GM18498 (cell line): ENCODE data around the gene NRCAM.
"Not testable (repeated sequence)": the region's sequence is repeated elsewhere in the genome, so short reads cannot be mapped to it uniquely, and the experiment has no call there.

Experiments used
- ATAC-seq: cut with Tn5 transposase; IDR thresholded peaks from one replicate; pipeline ENCODE4 v1.9.1; 2021; ENCODE audit warnings: mild to moderate bottlenecking, moderate library complexity; ENCODE audit not compliant: unreplicated experiment

The NRCAM gene

GRCh38 chr7:108455998-108456677 is at the start of gene NRCAM:
TSS of gene NRCAM (minus strand) at chr7:108456436. CDS start at chr7:108240064, 216,372 bp downstream.
- ATAC-seq: peak; percentile 56

- not testable (repeated sequence) for ATAC-seq
These were observed 48.3 kb upstream of the NRCAM start for GRCh38 chr7:108504576-108504975.

DNA sequence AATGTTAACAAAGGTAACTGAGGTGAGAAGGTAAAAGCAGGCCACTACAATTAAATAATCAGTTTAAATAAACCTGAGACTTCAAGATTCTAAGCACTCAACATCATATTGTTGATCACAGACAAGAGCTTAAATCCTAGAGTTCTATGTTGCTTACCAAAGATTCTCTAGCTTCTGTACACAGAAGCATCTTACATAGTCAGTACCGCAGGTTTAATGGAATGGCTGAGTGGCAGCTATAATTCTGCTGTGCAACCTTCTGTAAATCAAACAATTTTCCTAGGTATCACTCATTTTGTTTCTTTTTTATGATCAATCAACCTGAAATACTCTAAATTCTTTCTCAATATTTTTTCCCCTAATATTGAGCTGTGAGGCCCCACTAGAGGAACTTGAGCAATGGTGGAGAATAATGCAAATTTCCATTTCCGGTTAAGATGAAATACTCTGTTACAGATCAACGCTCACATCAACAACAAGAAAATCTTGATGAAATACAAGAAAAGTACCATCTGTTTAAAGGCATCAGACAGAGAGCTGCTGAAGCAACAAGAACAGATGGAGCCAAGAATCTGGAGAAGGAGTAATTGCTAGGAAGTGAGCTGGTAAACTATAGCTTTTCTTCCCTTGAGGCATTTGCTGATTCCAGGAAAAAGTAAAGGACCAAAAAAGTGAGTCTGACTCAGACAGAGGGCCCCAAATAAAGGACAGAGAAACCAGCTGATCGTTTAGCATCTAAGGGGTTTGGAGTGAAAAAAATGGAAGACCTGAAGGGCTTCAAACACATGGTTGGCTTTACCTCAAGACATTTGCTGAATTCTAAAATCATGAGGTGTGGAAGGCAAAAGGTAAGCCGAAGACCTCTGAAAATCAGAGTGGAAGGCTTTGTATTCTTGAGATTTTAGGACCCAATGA is 47.1 kb upstream of the NRCAM start:
- peak; percentile 96 for ATAC-seq

DNA sequence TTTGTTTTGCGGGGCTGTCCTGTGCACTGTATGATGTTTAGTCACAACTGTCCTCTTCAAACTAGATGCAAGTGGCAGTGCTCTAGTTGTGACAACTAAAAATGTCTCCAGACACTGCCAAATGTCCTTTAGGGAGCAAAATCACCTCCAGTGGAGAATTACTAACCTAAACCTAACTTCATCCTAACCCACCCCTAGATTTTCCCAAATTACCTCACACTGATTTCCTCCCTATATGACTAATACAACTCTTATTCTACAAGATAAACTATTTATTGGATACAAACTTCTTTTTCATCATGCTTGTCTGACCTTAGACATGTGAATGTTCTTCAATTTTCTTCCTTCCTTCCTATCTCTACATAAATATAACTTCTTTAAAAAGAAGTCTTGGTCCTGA is 43.3 kb upstream of the NRCAM start:
- ATAC-seq: no peak

DNA sequence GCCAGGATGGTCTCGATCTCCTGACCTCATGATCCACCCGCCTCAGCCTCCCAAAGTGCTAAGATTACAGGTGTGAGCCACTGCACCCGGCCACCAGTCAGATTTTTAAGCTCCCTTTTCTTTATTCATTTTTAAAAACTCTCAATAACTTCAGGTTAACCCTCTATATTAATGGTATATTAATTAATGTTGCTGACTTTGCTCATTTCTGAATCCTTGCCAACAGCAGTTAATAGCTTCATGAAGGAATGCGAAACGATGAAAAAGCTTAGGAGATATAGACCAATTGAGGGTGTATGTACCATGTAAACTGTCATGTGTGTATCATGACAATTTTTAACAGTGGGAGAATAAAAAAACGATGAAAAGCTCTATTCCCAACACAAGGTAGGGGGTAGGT is 42.2 kb upstream of the NRCAM start:
- ATAC-seq: no peak

GRCh38 chr7:108497082-108497725 is 41.0 kb upstream of the NRCAM start:
- ATAC-seq: peak; percentile 78

GRCh38 chr7:108492742-108493141 is 36.5 kb upstream of the NRCAM start:
- ATAC-seq: no peak

DNA sequence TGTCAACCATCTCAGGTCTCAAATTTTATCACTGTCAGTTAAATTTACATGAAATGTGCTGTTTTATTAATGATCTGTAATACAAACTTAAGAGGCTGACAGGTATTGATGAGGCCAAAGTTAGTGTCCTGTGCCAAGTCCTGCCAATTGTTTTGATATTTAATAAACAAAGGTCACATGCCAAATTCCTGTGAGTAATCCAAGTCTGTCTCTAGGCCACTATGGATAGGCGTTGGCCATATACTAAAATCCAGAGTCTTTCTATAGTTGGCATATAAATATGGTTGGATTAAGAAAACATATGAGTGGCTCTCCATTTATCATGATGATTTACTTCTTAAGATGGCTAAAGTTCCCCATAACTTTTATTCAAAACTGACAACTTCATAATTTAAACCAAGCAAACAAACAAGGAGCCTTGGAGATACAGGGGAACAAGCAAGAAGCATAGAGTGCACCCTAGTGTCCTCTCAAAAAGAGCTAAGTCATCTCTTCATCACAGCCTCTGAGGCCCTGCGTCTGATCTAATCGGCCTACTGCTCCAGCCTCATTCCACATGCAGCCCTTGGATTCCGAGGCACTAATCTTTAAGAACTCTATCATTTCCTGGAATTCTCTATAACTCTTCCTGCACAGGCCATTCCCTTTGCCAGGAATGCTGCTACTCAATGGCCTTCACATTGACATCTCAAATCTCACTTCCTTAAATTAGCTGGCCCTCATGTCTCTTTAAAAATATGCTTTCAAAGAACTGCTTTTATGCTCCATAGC is 32.7 kb upstream of the NRCAM start:
- ATAC-seq: no peak

DNA sequence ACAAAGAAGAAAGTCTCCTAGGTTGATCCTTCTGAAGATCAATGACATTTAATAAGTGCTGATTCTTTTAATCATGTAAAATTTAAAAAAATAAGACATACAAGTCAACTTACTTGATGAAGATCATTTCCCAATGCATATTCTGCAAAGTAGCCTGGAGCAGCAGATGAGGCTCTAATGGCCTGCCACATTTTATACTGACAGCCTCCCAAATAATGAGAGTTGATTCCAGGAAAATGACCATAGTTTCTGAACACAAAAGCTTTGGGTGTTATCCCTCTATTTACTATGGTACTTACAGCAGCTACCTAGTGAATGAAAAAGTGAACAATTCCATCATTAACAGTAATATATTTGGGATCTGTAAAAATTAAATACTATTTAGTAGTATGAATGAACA is 31.4 kb upstream of the NRCAM start:
- ATAC-seq: no peak

- ATAC-seq: no peak
These were observed 30.2 kb upstream of the NRCAM start for GRCh38 chr7:108486291-108486966.

DNA sequence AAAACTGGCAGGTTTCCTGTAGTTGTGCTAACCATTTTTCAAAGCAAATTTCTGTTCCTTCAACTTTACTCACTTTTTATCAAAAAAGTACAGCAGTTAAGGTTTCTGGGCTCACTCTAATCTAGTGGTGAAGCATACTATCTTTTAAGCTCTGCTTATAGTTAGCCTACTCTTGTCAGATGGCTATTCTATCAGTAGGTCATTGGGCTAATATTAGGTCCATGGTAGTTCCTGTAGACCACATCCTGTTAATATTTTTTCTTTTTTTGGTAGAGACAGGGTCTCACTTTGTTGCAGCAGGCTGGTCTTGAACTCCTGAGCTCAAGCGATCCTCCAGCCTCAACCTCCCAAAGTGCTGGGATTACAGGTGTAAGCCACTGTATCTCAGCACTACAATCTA is 27.9 kb upstream of the NRCAM start:
- no peak for ATAC-seq

DNA sequence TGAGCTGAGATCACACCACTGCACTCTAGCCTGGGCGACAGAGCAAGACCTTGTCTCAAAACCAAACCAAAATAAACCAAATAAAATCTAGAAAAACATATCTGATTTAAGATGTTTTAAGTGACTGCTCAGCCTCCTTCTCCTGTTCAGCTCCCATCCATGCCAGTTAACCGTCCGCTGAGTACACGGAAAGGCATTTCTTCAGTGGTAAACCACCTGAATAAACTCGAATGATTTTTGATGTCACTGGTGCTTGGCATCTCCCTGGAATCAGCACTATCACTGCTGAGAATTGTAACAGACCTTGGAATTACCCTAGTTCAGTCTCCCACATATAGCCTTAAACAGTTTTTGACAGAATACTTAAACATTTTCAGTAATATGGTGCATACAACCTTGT is 24.1 kb upstream of the NRCAM start:
- ATAC-seq: no peak

DNA sequence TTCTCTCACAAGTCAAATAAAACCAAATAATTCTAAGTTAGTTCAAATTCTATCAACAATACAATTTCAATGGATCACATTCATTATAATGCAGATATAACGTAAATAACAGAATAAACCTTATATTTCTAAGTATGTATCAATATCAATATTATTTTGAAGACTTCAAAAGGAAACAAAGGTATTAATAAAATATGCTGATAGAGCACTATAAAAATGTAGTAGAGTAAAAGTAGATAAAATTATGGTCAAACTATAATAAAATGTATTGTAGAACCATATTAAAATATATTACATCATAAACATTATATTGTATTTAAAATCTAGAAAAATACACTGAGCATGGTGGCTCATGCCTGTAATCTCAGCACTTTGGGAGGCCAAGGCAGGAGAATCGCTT is 23.5 kb upstream of the NRCAM start:
- ATAC-seq: no peak

- ATAC-seq: no peak
These were observed 22.9 kb upstream of the NRCAM start for GRCh38 chr7:108479118-108479517.

DNA sequence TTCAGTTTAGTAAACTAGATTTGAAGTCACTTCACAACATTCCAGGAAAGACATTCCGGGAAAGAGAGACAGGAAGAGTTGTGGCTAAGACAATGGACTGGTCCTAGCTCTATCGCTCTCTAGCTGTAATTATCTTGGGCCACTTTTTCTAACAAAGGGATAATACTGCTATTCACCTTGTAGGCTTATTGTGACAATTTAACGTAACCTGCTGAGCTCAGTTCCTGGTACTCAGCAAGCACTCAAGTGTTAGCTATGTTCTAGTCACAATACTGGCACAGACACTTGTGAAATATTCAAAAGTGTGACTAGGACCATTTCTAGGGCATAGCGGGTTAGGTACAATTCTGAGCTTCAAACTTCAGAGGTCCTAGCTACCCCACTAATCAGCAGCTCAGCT is 12.0 kb upstream of the NRCAM start:
- ATAC-seq: no peak

DNA sequence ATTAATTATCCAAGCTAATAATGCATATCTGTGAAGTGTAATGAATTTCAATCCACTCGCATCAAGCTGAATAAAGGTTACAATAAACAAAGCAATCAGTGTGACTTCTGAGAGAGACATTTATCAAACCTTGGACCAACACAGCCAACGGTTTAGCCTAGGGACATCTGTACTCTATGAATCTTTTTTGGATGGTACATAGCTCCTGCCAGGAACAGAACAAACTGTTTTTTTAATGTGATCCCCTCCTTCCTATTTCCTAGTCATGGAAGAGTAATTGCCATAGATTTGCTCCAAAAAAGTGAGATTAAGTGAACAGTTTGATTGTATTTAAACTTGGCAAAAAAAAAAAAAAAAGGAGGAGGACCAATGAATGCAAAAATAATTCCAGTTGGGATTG is 11.2 kb upstream of the NRCAM start:
- ATAC-seq: no peak

GRCh38 chr7:108466322-108466721 is 10.1 kb upstream of the NRCAM start:
- ATAC-seq: not testable (repeated sequence)

GRCh38 chr7:108464743-108465142 is 8.5 kb upstream of the NRCAM start:
- ATAC-seq: no peak

- no peak for ATAC-seq
These were observed 7.4 kb upstream of the NRCAM start for GRCh38 chr7:108463613-108464012.

DNA sequence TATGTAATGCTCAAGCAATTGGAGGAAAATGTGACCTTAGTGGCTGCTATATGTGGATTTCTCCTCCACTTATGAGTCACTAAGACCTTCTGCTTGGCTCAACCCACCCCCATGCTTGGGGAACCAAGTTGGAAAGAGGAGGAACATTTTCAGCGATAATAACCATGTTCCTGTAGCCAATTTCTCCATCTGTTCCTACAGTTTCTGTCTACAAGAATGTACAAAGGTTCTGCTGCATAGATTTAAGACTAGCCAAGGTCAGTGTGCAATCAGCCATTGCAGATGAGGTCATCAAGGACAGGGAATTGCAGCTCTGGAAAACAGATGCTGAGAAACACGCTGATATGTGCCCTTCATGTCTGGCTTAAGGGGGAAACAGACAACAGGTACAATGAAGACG is 5.6 kb upstream of the NRCAM start:
- ATAC-seq: no peak
